Activated CD8-positive, alpha-beta memory T cell treated with anti-CD3 and anti-CD28 coated beads for 48 hours (primary cell): ENCODE results near the gene TRIM14.
"Not testable (repeated sequence)": the region's sequence is repeated elsewhere in the genome, so short reads cannot be mapped to it uniquely, and the experiment has no call there.

Experiments used
- DNase-seq, 3 experiments: peaks; one replicate each; pipeline ENCODE4 v3.0.0-alpha.2; 2020; ENCODE audit warnings: low read depth in 2 of 3, low spot score in 2 of 3

The TRIM14 gene

GRCh38 chr9:98108531-98109031 lies 10.4 kb downstream of the TRIM14 start:
- DNase-seq = no peak

DNA sequence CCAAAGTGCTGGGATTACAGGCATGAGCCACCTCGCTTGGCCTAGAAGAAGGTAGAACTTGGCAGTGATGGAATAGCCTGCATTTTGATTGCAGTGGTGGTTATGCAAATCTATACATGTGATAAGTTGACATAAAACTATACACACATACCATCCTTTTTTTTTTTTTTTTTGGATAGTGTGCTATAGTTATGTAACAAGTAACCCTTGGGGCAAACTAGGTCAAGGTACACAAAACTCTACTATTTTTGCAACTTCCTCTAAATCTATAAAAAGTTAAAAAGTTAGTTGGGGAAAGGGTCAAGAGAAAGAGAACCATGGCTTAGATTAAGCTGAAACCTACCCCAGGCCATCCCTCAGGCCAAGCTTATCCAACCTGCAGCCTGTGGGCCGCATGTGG lies 11.1 kb downstream of the TRIM14 start:
- DNase-seq = no peak

GRCh38 chr9:98105006-98105405 lies 14.0 kb downstream of the TRIM14 start:
- no peak for DNase-seq

- no peak for DNase-seq
These were observed 14.6 kb downstream of the TRIM14 start for GRCh38 chr9:98104445-98104881.

DNA sequence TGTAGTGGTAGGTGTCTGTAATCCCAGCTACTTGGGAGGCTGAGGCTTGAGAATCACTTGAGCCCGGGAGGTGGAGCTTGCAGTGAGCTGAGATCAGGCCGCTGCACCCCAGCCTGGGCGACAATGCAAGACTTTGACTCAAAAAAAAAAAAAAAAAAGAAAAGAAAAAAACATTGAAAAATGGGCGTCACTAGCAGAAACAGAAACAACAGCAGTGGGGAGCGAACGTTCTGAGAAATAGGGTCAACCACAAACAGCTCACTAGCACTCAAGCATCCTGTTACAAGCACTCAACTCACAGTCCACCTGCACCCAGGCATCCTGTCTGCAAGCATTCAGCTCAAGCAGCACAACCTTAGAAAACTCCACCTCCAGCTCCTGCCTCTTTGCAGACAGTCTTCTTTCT lies 17.2 kb downstream of the TRIM14 start:
- no peak for DNase-seq

- no peak for DNase-seq
These were observed 17.6 kb downstream of the TRIM14 start for GRCh38 chr9:98101416-98101815.

DNA sequence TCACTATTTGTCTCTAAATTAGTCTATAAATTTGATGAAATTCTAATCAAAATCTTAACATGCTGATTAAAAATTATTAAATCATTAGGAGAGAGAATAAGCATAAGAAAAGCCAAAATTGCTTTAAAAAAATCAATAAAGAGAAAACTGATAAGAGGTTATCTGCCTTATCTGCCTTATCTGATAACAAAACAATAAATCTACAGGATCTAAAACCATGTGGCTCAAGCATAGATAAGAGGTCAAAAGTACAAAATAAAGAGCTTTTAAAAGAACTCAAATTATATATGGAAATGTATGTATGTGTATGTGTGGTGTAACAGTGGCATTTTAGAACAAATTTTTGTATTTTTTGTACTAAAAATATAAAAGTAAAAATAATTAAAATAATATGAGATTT lies 18.6 kb downstream of the TRIM14 start:
- no peak for DNase-seq

GRCh38 chr9:98099898-98100297 lies 19.1 kb downstream of the TRIM14 start:
- no peak for DNase-seq

DNA sequence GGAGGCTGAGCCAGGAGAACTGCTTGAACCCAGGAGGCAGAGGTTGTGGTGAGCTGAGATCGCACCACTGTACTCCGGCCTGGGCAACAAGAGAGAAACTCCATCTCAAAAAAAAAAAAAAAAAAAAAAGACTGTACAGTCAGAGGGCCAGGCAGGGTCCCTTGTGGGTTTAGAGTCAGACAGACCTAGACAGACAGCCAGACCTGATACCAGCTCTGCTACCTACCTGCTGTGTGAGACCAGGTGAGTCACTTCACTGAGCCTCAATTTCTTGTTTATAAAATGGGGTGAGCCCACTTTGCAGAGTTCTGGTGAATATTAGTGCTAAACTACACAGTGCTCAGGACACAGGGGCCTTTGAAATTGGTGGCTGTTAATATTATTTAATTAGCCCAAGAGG lies 19.7 kb downstream of the TRIM14 start:
- DNase-seq = no peak

GRCh38 chr9:98097836-98098235 lies 21.2 kb downstream of the TRIM14 start:
- no peak for DNase-seq

DNA sequence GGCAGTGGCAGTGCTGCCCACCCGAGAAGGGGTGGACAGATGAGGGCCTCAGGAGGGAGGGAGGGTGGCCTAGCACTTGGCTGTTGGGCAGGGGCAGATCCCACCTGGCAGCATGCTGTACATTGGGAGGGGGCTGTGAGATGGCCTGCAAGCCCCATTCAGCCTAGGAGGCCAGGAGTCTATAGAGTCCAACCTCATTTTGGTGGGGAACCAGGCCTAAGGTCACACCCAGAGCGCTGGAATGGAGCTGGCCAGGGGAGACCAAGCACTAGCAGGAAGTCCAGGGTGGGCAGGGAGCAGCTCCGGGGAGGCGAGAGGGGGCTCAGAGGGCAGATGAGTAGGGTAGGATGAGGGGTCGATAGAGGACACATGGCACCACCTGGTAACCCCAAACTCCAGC lies 22.9 kb downstream of the TRIM14 start:
- DNase-seq = no peak

DNA sequence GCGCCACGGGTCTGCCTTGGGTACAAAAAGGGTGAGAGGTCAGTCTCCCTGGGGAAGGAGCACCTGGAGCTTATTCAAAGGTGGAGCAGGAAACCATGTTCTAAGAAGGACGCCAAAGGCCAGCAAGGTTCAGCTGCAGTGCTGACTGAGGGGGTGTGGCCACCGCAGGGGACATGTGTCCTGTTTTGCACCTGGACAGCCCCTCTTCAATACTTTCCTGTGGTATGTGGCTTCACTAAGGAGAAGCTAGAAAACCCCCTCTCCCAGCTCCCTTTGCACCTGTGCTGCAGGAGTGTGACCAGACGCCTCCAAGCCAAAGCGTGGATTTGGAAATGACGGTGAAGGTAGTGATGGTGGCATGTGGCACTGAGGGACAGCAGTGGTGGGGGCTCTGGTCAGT lies 23.6 kb downstream of the TRIM14 start:
- DNase-seq = no peak

DNA sequence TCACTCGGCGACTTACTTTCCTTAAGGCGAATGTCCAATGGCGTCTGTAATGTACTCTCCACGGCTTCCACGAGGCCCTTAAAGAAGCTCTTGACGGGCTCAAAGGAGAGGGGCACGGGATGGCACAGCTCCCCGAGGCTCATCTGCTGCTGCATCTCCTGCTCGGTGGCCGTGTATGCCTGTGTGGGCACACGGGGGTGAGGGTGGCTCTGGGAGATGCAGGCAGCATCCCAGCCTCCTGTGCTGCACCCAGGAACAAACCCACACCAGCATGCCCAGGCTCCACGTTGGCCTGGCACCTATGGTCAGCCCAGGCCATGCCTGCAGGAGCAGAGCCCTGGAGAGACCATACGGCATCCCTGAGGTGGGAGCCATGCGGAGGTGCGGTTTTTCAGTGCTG lies 24.2 kb downstream of the TRIM14 start:
- DNase-seq = no peak

DNA sequence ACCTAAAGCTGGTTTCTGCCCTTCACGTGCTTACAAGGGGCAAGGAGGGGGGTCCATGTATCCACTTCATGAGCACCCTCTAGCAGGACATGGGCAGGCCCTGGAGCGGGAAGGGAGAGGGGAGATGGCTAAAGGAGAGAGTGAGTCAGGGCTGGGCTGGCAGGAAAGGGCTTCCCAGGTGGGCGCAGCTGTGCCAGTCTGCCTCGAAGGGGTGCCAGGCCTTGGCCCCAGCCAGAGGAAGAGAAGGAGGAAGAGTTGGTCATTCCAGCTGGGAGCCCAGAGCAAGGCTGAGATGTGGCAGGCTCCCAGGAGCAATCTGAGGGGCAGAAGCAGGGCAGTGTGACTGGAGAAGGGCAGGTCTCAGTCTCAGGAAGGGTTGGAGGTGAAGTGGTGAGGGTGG lies 24.7 kb downstream of the TRIM14 start:
- DNase-seq = no peak

DNA sequence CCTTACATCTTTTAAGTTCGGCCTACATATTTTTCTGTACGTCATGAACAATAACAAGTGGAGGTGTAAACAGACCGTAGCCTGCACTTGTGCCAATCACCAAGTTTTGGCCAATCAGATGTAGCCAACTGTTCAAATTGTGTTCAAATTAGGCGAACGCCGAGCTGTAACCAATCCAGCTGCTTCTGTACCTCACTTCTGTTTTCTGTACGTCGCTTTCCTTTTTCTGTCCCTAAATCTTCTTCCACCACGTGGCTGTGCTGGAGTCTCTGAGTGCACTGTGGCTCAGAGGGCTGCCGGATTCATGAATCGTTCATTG lies 26.4 kb downstream of the TRIM14 start:
- DNase-seq = no peak

DNA sequence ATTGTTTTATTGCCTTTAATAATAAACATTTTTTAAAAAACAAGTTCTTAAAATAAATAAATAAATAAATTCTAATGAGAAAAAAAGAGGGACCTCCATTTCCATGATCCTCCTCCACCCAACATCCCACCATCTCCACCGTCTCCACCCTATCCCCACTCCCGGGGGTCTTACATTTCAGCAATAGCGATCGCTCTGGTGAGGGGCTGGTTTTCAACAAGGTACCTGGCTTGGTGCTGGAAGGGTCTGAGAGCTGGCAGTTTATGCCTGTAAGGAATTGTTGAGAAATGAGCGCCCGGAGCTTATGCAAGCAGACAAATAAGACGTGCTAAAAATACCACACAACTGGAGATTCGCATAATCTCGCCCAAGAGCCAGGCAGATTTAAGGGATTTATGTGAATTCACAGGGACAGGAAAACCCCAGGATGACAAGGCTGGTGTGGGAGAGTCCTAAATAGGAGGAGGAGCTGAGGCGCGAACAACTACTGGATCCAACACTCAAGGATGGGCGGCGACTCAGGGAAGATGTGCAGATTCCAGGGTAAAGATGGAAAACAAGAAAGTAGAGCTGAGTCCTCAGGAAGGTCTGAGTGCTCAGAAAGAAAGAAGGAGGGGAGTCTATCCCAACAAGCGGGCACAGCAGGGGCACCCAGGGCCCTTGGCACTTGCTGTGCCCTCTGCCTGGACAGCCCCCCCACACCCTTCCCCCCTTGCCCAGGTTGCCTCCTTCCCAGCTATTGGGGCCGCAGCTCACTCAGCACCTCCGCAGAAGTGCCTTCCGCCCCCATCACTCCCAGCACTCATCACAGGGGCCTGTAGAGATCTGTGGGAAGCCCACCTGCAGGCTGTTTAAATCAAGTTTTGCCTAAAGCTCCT lies 27.0 kb downstream of the TRIM14 start:
- DNase-seq = no peak

DNA sequence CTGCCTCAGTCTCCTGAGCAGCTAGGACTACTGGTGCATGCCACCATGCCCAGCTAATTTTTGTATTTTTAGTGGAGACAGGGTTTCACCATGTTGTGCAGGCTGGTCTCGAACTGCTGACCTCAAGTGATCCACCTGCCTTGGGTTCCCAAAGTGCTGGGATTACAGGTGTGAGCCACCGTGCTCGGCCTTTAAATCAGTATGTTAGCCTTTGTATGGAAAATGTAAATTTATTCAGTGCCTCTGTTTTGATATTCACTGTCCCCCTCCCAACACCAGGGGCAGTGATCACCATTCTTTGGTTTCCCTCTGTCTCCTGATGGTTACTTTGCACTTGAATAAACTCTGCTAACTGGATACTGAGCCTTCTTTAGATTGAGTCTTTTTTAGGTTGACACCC lies 28.3 kb downstream of the TRIM14 start:
- not testable (repeated sequence) for DNase-seq

GRCh38 chr9:98087420-98088354 lies 31.3 kb downstream of the TRIM14 start:
- no peak for DNase-seq

- no peak for DNase-seq
These were observed 32.6 kb downstream of the TRIM14 start for GRCh38 chr9:98086461-98086860.

GRCh38 chr9:98085944-98086343 lies 33.1 kb downstream of the TRIM14 start:
- no peak for DNase-seq

DNA sequence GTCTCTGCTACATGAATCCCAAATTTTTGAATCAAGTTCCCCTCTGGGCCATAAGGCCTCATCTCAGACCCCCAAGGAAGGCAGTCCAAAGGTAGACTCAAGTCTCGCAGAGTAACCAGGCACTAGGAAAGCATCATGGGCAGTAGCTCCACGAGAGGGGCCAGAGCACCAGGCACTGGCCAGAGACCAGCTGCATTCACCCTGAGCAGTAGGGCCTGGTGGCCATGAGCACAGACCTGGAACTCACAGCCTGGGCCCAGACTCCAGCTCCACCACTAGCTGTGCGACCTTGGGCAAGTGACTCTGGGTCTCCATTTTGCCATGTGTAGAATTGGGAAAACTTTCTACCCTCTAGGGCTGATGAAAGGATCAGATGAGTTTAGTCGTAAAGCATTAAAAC lies 34.0 kb downstream of the TRIM14 start:
- no peak for DNase-seq

DNA sequence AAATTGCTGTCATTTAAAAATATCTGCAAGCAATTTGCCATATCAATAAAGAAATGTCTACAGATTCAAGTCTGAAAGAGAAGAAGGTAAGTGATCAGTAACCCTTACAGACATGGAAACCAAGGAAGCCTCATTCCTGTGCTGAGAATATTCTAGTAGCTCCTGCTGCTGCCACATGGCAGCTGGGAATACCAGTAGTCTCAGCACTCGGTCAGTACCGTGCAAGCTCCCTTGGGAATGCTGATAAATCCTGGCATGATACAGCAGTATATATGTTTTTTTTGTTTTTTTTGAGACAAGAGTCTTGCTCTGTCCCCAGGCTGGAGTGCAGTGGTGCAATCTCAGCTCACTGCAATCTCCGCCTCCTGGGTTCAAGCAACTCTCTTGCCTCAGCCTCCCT lies 34.6 kb downstream of the TRIM14 start:
- no peak for DNase-seq
